DND-41 (cell line): Measurements from ENCODE around the gene MCHR1.

Source experiments
- CTCF ChIP-seq: IDR thresholded peaks from 2 replicates; pipeline ENCODE4 v1.5.1; 2012; ENCODE audit warnings: borderline replicate concordance, low read length, moderate library complexity, mild to moderate bottlenecking; ENCODE audit not compliant: poor library complexity, severe bottlenecking; ENCODE audit errors: extremely low read depth
- EZH2 ChIP-seq: IDR thresholded peaks from 3 replicates; pipeline ENCODE4 v1.6.1; 2012; ENCODE audit warnings: borderline replicate concordance, low read depth, mild to moderate bottlenecking, moderate library complexity, low read length, inconsistent platforms; ENCODE audit not compliant: severe bottlenecking

DNA sequence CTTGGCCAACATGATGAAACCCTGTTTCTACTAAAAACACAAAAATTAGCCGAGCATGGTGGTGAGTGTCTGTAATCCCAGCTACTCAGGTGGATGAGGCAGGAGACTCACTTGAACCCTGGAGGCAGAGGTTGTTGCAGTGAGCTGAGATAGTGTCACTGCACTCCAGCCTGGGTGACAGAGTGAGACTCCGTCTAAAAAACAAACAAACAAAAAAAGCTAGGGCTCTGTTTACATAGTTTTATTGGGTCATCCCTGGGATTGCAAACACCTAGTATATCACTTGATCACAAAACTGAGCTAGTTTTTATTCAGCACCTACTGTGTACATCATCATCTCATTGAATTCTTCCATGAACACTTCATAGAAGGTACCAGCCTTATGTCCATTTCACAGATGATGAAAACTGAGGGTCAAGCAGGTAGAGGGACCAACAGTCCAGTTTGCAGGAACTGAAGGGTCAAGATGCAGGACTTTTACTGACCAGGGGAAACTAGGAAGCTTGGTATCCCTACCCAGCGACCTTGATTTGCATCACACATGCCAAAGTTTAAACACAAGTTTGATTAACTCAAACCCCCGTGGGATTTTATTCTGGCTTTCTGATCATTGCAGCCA is 33.6 kb upstream of the MCHR1 start:
- TF ChIP-seq EZH2 (no peak), CTCF (no peak)
